Muscle of leg (tissue), 11 donors: ENCODE data around the gene KASH5. TPM values are rescaled to one million over a fixed set of nuclear protein-coding genes. Genes with fewer than 3 reads are reported as not detected.

Experiments used
- DNase-seq: peaks from one replicate; pipeline ENCODE4 v3.0.0; 2013
- H3K27ac ChIP-seq: one replicate; pipeline ENCODE4 v1.5.1; 2013; ENCODE audit warnings: mild to moderate bottlenecking, low read length, control low read depth
- H3K27me3 ChIP-seq: one replicate; pipeline ENCODE4 v1.6.1; 2013; ENCODE audit warnings: low read length; ENCODE audit not compliant: control insufficient read depth, insufficient read depth
- H3K36me3 ChIP-seq: one replicate; pipeline ENCODE4 v1.6.1; 2013; ENCODE audit warnings: low read length; ENCODE audit not compliant: control insufficient read depth, insufficient read depth
- H3K4me1 ChIP-seq: one replicate; pipeline ENCODE4 v1.6.1; 2013; ENCODE audit warnings: low read length; ENCODE audit not compliant: control insufficient read depth, insufficient read depth
- H3K4me3 ChIP-seq: one replicate; pipeline ENCODE4 v1.5.1; 2013; ENCODE audit warnings: low read length, control low read depth
- H3K9me3 ChIP-seq: replicated peaks from 2 replicates; pipeline ENCODE4 v1.6.1; 2013; ENCODE audit warnings: low read depth, low read length; ENCODE audit not compliant: control insufficient read depth
- WGBS: methylation state at CpG from one replicate; pipeline ENCODE4 v1.1.5; 2013; ENCODE audit warnings: missing lambda C conversion rate; ENCODE audit not compliant: insufficient coverage; 5-methylcytosine and 5-hydroxymethylcytosine counted together
- polyA plus RNA-seq, 8 donors: library from polyadenylated mRNA; unstranded; fragments of 120-200 nt; gene quantifications; one replicate each; pipeline versions ENCODE4 v1.2.1 to v1.2.3, GENCODE V29; 2013; ENCODE audit warnings: inconsistent platforms in 1 of 8, low replicate concordance in 1 of 8; ENCODE audit not compliant: insufficient read length in 8 of 8, insufficient read depth in 1 of 8
- total RNA-seq: library from RNA; stranded (reverse); fragments of 120-200 nt; gene quantifications from one replicate; pipeline ENCODE4 v1.2.4, GENCODE V29; 2013

Gene KASH5
- total and polyA plus RNA-seq, 9 donors: 0.14 to 0.25 (median 0.23) TPM; not detected in 6

DNA sequence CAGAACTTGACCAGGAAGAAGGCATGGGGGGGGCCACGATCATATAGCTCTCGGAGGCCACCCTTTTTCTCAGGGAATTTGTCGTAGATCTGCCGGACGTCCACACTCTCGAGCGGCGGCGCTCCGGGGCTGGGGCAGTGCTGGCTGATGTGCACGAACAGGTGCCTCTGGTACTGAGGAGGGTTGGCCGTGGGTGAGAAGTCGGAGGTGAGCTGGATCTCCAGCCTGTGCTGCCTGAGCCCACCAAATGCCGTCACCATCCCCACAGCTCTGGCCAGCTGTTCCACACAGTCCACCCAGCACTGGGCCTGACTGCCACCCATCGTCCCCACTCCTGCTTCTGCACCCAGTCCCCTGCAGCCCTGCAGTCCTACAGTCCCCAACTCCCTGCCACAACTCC is 40.9 kb upstream of the KASH5 start:
- no peak for DNase-seq
- Histone ChIP-seq H3K36me3 (peaks cover 90% of the 10 kb centered on the region), H3K9me3 (no peaks in the 10 kb centered on the region), H3K27me3 (no peaks in the 10 kb centered on the region), H3K27ac (no peak overlapping the region), H3K4me3 (no peak overlapping the region), H3K4me1 (no peaks in the 10 kb centered on the region)
- 88% methylated on average over 7 of the region's 15 CpGs for WGBS

DNA sequence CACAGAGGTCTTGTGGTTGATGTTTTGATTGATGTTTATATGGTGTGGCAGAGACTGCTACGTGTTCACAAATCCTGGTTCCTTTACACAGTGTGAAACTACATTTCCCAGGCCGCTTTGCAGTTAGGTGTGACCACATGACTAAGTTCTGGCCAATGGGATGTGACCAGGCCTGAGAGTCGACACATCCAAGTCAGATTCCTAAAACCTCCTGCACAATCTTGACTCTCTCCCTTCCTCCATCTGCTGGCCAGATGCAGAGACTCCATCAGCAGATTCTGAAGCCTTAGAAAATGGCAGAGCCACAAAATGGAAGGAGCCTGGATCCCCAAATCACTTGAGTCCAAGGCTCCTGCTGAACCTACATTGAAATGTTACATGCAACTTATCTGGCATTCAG is 40.2 kb upstream of the KASH5 start:
- no peaks in the 10 kb centered on the region for H3K27me3 ChIP-seq
- no peak overlapping the region for H3K27ac ChIP-seq
- DNase-seq: peak; percentile 78
- 62% methylated on average over 3 of the region's 3 CpGs for WGBS
- H3K4me1 ChIP-seq: no peaks in the 10 kb centered on the region
- peaks cover 88% of the 10 kb centered on the region for H3K36me3 ChIP-seq
- H3K9me3 ChIP-seq: no peaks in the 10 kb centered on the region
- H3K4me3 ChIP-seq: no peak overlapping the region

DNA sequence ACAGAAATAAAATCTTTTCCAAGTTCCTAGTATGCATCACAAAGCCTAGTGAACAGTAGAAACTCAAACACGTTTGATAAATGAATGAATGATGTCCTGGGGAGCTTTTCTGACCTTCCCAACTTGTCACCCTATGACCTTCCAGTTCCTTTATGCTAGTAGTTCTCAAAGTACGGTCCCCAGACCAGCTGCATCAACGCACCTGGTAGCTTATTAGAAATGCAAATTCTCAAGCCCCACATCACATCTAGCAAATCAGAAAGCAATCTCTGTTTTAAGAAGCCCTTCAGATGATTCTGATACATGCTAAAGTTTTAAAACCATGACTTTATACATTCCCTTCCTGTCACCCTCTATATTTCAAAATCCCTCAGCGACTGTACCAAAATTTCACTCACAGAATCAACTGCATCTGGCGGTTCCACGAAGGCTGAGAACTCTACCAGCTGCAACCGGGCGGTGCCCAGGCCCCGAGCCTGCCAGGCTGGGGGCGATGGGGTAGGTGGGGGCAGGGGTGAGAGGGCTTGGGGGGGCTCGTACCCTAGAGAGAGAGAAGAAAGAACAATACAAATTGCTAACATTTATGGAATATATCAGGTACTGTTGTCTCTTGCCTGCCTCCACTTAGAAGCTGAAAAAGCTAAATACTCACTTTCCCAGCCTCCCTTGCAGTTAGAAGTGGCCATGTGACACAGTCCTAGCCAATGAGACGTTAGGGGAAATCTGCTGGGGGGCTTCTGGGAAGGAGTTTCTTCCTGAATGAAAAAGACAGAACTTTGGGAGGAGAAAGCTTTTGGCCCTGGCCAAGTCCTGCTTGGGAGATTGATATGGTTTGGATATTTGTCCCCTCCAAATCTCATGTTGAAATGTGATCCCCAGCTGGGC is 39.5 kb upstream of the KASH5 start:
- no peaks in the 10 kb centered on the region for H3K27me3 ChIP-seq
- H3K9me3 ChIP-seq: no peaks in the 10 kb centered on the region
- no peak overlapping the region for H3K27ac ChIP-seq
- 100% methylated on average over 1 of the region's 12 CpGs for WGBS
- H3K4me3 ChIP-seq: no peak overlapping the region
- H3K36me3 ChIP-seq: peaks cover 89% of the 10 kb centered on the region
- DNase-seq: no peak
- no peaks in the 10 kb centered on the region for H3K4me1 ChIP-seq

DNA sequence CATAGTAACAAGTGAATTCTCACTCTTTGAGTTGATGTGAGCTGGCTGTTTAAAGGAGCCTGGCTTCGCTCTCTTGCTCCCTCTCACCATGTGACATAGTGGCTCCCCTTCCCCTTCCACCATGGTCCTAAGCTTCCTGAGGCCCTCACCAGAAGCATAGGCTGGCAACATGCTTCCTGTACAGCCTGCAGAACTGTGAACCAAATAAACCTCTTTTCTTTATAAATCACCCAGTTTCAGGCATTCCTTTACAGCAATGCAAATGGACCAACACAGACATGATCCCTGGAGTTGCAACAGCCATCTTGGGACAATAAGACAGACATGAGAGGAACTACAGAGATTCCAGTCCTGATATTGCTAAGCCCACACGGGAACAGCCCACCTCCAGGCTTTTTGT is 38.5 kb upstream of the KASH5 start:
- H3K4me3 ChIP-seq: no peak overlapping the region
- H3K9me3 ChIP-seq: no peaks in the 10 kb centered on the region
- peaks cover 89% of the 10 kb centered on the region for H3K36me3 ChIP-seq
- 100% methylated on average over 1 of the region's 2 CpGs for WGBS
- DNase-seq: no peak
- no peaks in the 10 kb centered on the region for H3K27me3 ChIP-seq
- H3K27ac ChIP-seq: no peak overlapping the region
- H3K4me1 ChIP-seq: no peaks in the 10 kb centered on the region

DNA sequence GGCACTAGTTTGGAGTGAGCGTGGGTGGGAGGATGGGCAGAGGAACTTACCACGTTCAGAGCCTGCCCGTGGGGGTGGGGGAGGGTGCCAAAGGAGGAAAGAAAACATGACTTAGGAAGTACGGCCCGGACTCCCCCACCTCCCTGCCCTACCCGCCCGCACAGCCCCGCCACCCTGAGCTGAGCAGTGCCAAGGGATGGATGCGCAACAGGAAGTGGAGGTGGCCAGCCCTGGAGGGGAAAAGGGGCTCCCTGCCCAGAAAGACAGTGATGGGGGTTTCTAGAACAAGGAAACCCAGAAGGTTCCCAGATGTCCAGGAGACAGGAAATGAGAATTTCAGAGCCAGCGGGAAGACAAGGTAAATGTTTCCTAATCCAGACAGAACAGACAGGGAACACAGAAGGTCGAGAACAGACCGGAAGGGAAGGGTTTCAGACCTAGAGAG is 32.1 kb upstream of the KASH5 start:
- no peaks in the 10 kb centered on the region for H3K9me3 ChIP-seq
- H3K27me3 ChIP-seq: no peaks in the 10 kb centered on the region
- peak overlapping the region; percentile 80 for H3K27ac ChIP-seq
- peaks cover 81% of the 10 kb centered on the region for H3K36me3 ChIP-seq
- DNase-seq: peak; percentile 85
- WGBS: 10% methylated on average over 2 of the region's 12 CpGs
- peaks cover 30% of the 10 kb centered on the region for H3K4me1 ChIP-seq
- H3K4me3 ChIP-seq: no peak overlapping the region

DNA sequence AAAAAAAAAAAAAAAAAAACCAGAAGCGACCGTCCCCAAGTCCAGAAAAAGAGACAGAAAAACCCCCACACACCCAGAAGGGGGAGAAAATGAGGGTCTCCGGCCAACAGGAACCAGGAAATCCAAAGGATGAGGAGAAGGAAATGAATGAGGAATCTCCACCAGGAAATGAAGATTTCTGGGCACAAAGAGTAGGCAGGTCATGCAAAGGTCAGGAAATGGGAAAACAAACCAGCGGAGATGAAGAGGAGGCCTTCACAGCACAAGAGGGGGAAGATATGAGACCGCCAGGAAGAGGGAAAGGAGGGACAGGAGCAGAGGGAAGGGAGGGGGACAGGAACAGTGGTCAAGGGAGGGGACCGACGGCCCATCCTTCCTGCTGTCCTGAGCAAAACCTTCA is 31.7 kb upstream of the KASH5 start:
- Histone ChIP-seq H3K4me1 (peaks cover 31% of the 10 kb centered on the region), H3K27me3 (no peaks in the 10 kb centered on the region), H3K4me3 (no peak overlapping the region), H3K36me3 (peaks cover 77% of the 10 kb centered on the region), H3K9me3 (no peaks in the 10 kb centered on the region), H3K27ac (peak overlapping the region; percentile 80)
- DNase-seq: peak; percentile 62
- 34% methylated on average over 2 of the region's 7 CpGs for WGBS

DNA sequence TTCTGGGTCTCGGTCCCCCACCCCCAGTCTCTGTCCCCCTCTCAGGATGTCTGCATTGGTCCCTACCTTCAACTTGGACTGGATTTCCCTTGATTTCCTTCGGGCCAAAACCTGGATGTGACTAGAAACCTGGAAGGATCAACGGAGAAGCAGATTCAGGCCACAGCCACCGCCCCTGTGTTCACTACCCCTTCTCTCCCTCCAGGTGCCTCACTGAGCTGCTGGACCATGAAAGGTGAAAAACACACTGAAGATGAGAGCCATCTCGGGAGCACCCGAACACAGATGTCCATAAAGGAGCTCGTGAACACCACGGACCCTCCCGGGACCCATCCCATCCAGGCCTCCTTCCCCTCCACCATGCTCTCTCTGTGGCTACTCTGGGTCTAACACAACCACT is 30.9 kb upstream of the KASH5 start:
- peak overlapping the region; percentile 80 for H3K27ac ChIP-seq
- H3K4me1 ChIP-seq: peaks cover 31% of the 10 kb centered on the region
- H3K9me3 ChIP-seq: no peaks in the 10 kb centered on the region
- H3K27me3 ChIP-seq: no peaks in the 10 kb centered on the region
- WGBS: 63% methylated on average over 8 of the region's 9 CpGs
- peaks cover 69% of the 10 kb centered on the region for H3K36me3 ChIP-seq
- H3K4me3 ChIP-seq: no peak overlapping the region
- DNase-seq: no peak

DNA sequence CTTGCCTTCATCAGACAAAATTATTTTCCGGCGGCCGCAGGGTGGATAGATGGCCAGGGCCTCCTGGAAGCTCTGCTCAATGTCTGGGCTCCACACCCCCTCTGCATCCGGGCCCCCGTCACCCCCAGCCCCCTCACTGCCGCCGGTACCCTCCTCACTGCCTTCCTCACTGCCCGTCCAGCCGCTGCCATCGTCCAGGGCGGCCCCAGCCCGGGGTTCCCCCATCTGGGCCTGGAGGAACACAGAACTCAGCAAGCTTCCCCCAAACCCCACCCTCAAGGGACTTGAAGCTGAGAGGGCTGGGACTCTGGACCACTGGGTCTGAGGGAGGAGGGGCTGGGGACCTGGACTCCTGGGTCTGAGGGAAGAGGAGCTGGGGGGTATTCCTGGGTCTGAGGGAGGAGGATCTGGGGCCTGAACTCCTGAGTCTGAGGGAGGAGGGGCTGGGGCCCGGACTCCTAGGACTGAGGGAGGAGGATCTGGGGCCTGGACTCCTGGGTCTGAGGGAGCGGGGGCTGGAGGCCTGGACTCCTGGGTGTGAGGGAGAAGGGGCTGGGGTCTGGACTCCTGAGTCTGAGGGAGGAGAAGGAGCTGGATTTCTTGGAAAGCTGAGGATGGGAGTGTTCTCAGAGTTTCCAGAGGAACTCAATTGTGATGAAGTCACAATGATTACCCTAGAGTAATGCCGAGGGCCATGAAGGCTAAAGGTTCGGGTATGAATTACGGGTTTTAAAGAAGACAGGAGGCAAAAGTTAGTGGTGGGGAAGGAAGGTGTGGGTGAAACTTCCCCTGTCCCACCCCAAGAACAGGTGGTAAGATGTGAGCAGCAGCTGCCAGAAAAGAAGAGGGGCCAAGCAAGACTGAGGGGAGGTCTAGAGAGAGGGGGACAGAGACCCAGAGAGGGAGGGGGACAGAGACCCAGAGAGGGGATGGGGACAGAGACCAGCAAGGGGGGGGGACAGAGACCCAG is 27.9 kb upstream of the KASH5 start:
- peaks cover 2% of the 10 kb centered on the region for H3K27me3 ChIP-seq
- peak overlapping the region; percentile 96 for H3K27ac ChIP-seq
- H3K36me3 ChIP-seq: peaks cover 45% of the 10 kb centered on the region
- WGBS: 19% methylated on average over 4 of the region's 17 CpGs
- peaks cover 49% of the 10 kb centered on the region for H3K4me1 ChIP-seq
- H3K4me3 ChIP-seq: no peak overlapping the region
- peak; percentile 83 for DNase-seq
- no peaks in the 10 kb centered on the region for H3K9me3 ChIP-seq

DNA sequence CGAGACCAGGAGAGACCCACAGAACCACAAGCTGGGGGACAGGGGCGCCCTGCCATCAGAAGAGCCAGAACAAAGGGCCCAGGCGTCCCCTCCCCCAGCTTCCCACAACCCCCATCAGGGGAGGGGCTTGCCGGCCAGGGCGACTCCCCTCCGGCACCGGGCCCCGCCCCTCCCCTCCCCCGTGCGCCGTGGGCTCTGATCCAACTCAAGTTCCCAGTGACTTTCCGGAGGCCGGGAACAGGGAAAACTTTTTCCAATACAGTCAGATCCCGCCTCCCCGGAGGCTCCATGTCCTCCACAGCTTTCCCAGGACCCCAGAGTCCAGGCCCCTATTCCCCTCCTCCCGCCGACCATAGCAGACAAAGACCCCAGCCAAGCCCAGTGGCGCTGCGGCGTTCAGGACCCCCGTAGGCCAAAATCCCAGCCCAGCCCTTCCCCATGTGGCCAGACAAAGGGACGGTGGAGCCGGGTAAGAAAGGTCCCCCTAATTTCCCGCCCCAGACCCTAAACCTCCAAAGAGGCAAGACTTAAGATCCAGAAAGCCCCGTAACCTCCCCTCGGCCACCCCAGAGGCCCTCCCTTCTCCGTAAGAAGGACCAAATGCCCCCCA is 26.5 kb upstream of the KASH5 start:
- peaks cover 2% of the 10 kb centered on the region for H3K27me3 ChIP-seq
- peak overlapping the region; percentile 96 for H3K27ac ChIP-seq
- peaks cover 32% of the 10 kb centered on the region for H3K36me3 ChIP-seq
- DNase-seq: peak; percentile 96
- H3K4me1 ChIP-seq: peaks cover 42% of the 10 kb centered on the region
- under 1% methylated on average over 26 of the region's 27 CpGs for WGBS
- H3K4me3 ChIP-seq: peak overlapping the region; percentile 100
- no peaks in the 10 kb centered on the region for H3K9me3 ChIP-seq
